ENCODE measurements around the gene ENTPD8. TPM values are rescaled to one million over a fixed set of nuclear protein-coding genes. Genes with fewer than 3 reads are reported as not detected.

Gene ENTPD8
- total and polyA plus RNA-seq, 10 of the 15 experiments (the other 5 are each of a cell fraction or from before 2014, with no cell fraction given) = not detected

DNA sequence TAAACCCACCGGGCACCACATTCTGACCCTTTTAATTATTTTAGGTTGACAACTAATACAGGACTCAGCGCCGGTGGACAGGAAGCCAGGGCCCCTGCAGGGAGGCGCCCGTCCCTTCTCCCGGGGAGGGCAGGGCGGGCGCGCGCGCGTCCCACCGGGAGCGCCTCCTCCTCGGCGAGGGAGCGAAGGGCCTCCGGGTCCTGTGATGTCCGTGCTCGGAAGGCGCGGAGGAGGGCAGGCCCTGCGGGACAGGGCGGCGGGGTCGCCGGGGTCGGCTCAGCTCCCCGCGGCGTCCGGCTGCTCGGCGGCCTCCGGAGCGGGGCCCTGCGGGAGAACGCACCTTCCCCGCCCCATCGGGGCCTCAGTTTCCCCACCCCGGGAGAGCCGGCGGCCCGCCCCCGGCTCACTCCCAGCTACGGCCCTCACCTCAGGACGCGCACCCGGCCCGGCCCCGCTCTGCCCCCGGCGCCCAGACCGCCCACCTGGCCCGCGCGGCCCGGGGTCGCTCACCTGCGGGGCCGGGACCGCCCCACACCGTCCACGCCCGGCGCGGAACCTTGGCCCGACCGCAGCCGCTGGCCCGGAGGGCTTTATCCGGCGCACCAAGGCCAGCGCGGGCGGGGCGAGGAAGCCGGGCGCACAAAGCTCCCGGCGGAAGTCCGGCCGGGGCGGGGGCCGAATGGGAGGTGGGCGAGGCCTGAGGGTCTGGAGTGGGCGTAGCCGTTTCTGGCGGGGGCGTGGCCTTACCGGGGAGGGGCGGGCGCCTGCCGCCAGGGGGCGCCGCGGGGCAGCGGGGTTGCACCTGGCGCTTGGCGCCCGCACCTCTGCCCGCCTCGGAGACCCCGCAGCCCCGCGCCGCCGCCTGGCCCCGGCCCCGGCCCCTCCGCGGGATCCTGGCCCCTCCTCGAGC, 18.3 kb downstream of the ENTPD8 start, which contains the start of the genes EXD3 and NOXA1 (continued):
- TF ChIP-seq CBFB (IDR thresholded peaks at IDR 0.05; ENCODE audit: low read depth) (no peak; the same call in 1 of the 2 replicates), HCFC1 (IDR thresholded peaks at IDR 0.05; ENCODE audit: low read length) (peak; percentile 85), NRF1 (conservative IDR thresholded peaks at IDR 0.05; ENCODE audit: low read depth, low read length) (no peak), MTA2 (IDR thresholded peaks at IDR 0.05; ENCODE audit: low read depth) (no peak), POLR2AphosphoS2 (IDR thresholded peaks at IDR 0.05; ENCODE audit: low read depth, low read length) (peak; percentile 63; the same call in 1 of the 2 replicates), MXI1 (IDR thresholded peaks at IDR 0.05; ENCODE audit: low read depth, low read length) (peak; percentile 79), RUNX3 (IDR thresholded peaks at IDR 0.05; ENCODE audit: low read length) (peak; percentile 90), JUND (IDR thresholded peaks at IDR 0.05; ENCODE audit: low read depth, low read length) (0 out of 2 replicates have a peak, but pooled peaks have one; percentile 33), YBX1 (IDR thresholded peaks at IDR 0.05) (no peak), STAT3 (IDR thresholded peaks at IDR 0.05; ENCODE audit: low read depth, low read length) (no peak), NFYB (IDR thresholded peaks at IDR 0.05; ENCODE audit: insufficient read depth, low read depth, low read length) (no peak), POLR2A (IDR thresholded peaks at IDR 0.05; ENCODE audit: low read depth, low read length) (peak; percentile 70), HDAC2 (IDR thresholded peaks at IDR 0.05) (no peak), NFIC (IDR thresholded peaks at IDR 0.05; ENCODE audit: low read depth, low read length) (no peak), RAD51 (IDR thresholded peaks at IDR 0.05) (no peak), SMARCA5 (IDR thresholded peaks at IDR 0.05) (peak; percentile 93; the same call in 1 of the 2 replicates), NR2C2 (IDR thresholded peaks at IDR 0.05; ENCODE audit: borderline replicate concordance, control insufficient read depth, insufficient read length, low read depth) (no peak), EGR1 (IDR thresholded peaks at IDR 0.05; ENCODE audit: borderline replicate concordance in 1 of 2, low read depth in 2 of 2, low read length in 2 of 2) (peak; percentile 29 to 89), SREBF2 (IDR thresholded peaks at IDR 0.05; ENCODE audit: low read length) (no peak), EED (IDR thresholded peaks at IDR 0.05; ENCODE audit: low read depth) (no peak), SIN3A (IDR thresholded peaks at IDR 0.05; ENCODE audit: low read depth, low read length) (peak; percentile 76; the same call in 1 of the 2 replicates), EP300 (IDR thresholded peaks at IDR 0.05; ENCODE audit: borderline replicate concordance in 1 of 2, control insufficient read depth in 1 of 2, low read depth in 2 of 2, low read length in 2 of 2) (no peak), KDM1A (IDR thresholded peaks at IDR 0.05; ENCODE audit: borderline replicate concordance) (no peak), MEF2A (IDR thresholded peaks at IDR 0.05; ENCODE audit: insufficient read depth, low read depth, low read length) (0 out of 2 replicates have a peak, but pooled peaks have one; percentile 39), ZZZ3 (IDR thresholded peaks at IDR 0.05; ENCODE audit: control insufficient read depth, insufficient read length, low read depth) (no peak)
- TF ChIP-seq, protein P1, sequence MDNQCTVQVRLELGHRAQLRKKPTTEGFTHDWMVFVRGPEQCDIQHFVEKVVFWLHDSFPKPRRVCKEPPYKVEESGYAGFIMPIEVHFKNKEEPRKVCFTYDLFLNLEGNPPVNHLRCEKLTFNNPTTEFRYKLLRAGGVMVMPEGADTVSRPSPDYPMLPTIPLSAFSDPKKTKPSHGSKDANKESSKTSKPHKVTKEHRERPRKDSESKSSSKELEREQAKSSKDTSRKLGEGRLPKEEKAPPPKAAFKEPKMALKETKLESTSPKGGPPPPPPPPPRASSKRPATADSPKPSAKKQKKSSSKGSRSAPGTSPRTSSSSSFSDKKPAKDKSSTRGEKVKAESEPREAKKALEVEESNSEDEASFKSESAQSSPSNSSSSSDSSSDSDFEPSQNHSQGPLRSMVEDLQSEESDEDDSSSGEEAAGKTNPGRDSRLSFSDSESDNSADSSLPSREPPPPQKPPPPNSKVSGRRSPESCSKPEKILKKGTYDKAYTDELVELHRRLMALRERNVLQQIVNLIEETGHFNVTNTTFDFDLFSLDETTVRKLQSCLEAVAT (IDR thresholded peaks at IDR 0.05) = no peak
- TF ChIP-seq, protein P2, sequence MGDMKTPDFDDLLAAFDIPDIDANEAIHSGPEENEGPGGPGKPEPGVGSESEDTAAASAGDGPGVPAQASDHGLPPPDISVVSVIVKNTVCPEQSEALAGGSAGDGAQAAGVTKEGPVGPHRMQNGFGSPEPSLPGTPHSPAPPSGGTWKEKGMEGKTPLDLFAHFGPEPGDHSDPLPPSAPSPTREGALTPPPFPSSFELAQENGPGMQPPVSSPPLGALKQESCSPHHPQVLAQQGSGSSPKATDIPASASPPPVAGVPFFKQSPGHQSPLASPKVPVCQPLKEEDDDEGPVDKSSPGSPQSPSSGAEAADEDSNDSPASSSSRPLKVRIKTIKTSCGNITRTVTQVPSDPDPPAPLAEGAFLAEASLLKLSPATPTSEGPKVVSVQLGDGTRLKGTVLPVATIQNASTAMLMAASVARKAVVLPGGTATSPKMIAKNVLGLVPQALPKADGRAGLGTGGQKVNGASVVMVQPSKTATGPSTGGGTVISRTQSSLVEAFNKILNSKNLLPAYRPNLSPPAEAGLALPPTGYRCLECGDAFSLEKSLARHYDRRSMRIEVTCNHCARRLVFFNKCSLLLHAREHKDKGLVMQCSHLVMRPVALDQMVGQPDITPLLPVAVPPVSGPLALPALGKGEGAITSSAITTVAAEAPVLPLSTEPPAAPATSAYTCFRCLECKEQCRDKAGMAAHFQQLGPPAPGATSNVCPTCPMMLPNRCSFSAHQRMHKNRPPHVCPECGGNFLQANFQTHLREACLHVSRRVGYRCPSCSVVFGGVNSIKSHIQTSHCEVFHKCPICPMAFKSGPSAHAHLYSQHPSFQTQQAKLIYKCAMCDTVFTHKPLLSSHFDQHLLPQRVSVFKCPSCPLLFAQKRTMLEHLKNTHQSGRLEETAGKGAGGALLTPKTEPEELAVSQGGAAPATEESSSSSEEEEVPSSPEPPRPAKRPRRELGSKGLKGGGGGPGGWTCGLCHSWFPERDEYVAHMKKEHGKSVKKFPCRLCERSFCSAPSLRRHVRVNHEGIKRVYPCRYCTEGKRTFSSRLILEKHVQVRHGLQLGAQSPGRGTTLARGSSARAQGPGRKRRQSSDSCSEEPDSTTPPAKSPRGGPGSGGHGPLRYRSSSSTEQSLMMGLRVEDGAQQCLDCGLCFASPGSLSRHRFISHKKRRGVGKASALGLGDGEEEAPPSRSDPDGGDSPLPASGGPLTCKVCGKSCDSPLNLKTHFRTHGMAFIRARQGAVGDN (IDR thresholded peaks at IDR 0.05) = peak; percentile 57; the same call in 1 of the 2 replicates
